ENCODE results near the gene LPAR3.

DNA sequence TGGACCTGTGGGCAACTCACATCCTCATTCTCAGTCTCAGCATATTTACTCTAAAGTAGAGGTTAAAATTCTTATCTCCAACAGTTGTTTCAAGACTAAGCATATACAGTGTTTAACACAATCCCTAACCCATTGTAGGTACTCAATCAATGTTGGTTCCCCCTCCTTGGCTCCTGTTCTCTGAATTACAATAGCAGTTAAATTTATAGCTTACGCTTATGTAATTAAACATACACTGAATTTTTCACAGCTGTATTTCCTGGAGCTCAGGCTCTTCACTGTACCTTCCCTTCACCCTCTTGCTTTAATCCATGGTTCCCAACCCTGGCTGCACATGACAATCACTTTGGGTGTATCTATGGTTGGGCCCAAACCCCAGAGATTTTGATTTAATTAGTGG is 89.4 kb downstream of the LPAR3 start:
- TF ChIP-seq, protein P1, sequence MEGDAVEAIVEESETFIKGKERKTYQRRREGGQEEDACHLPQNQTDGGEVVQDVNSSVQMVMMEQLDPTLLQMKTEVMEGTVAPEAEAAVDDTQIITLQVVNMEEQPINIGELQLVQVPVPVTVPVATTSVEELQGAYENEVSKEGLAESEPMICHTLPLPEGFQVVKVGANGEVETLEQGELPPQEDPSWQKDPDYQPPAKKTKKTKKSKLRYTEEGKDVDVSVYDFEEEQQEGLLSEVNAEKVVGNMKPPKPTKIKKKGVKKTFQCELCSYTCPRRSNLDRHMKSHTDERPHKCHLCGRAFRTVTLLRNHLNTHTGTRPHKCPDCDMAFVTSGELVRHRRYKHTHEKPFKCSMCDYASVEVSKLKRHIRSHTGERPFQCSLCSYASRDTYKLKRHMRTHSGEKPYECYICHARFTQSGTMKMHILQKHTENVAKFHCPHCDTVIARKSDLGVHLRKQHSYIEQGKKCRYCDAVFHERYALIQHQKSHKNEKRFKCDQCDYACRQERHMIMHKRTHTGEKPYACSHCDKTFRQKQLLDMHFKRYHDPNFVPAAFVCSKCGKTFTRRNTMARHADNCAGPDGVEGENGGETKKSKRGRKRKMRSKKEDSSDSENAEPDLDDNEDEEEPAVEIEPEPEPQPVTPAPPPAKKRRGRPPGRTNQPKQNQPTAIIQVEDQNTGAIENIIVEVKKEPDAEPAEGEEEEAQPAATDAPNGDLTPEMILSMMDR (IDR thresholded peaks at IDR 0.05) = no peak
- no peak for TF ChIP-seq POLR2A (IDR thresholded peaks at IDR 0.05)
- TF ChIP-seq EP300 (IDR thresholded peaks at IDR 0.05) = no peak

All from tibial nerve (tissue), 4 donors.